Liver (tissue), 9 donors: Measurements from ENCODE around the gene URM1. TPM values are rescaled to one million over a fixed set of nuclear protein-coding genes. Genes with fewer than 3 reads are reported as not detected.

Experiments used
- DNase-seq: peaks from one replicate; pipeline ENCODE4 v3.0.0-alpha.2; 2017; ENCODE audit warnings: low spot score
- H3K27ac ChIP-seq, 2 donors: one replicate each; pipeline ENCODE4 v1.7.0; 2013; ENCODE audit warnings: inconsistent platforms in 2 of 2, low read length in 2 of 2, control low read depth in 1 of 2, low read depth in 1 of 2, mild to moderate bottlenecking in 1 of 2
- H3K27me3 ChIP-seq, 4 donors: one replicate each; pipeline versions ENCODE4 v1.6.1 to v1.7.0; 2013; ENCODE audit warnings: low read length in 3 of 4, inconsistent platforms in 1 of 4, mild to moderate bottlenecking in 1 of 4, moderate library complexity in 1 of 4; ENCODE audit not compliant: control insufficient read depth in 4 of 4, insufficient read depth in 4 of 4
- H3K36me3 ChIP-seq, 4 donors: one replicate each; pipeline versions ENCODE4 v1.6.1 to v1.7.0; 2013; ENCODE audit warnings: low read length in 3 of 4, mild to moderate bottlenecking in 3 of 4, low read depth in 1 of 4, moderate library complexity in 1 of 4; ENCODE audit not compliant: control insufficient read depth in 4 of 4, insufficient read depth in 3 of 4
- H3K4me1 ChIP-seq, 4 donors: one replicate each; pipeline versions ENCODE4 v1.6.1 to v1.7.0; 2013; ENCODE audit warnings: low read length in 3 of 4, mild to moderate bottlenecking in 3 of 4, moderate library complexity in 1 of 4; ENCODE audit not compliant: control insufficient read depth in 4 of 4, insufficient read depth in 4 of 4
- H3K4me3 ChIP-seq, 3 donors: one replicate each; pipeline versions ENCODE4 v1.6.1 to v1.7.0; 2013; ENCODE audit warnings: low read length in 3 of 3, control low read depth in 1 of 3, low read depth in 1 of 3, mild to moderate bottlenecking in 1 of 3
- H3K9ac ChIP-seq, 2 donors: one replicate each; pipeline ENCODE4 v1.7.0; 2013; ENCODE audit warnings: low read length in 2 of 2, mild to moderate bottlenecking in 2 of 2, moderate library complexity in 2 of 2, control low read depth in 1 of 2, low read depth in 1 of 2
- H3K9me3 ChIP-seq, 4 donors: one replicate each; pipeline versions ENCODE4 v1.6.1 to v1.7.0; 2013; ENCODE audit warnings: low read length in 3 of 4; ENCODE audit not compliant: control insufficient read depth in 4 of 4
- EGR1 ChIP-seq, 2 donors: IDR thresholded peaks; 2 replicates each; pipeline ENCODE4 v1.6.1; 2016 to 2018; ENCODE audit warnings: antibody characterized with exemption in 2 of 2, low read depth in 2 of 2
- FOXA1 ChIP-seq: IDR thresholded peaks from 2 replicates; pipeline ENCODE4 v1.6.1; 2016; ENCODE audit warnings: antibody characterized with exemption
- FOXA2 ChIP-seq: IDR thresholded peaks from 2 replicates; pipeline ENCODE4 v1.6.1; 2016; ENCODE audit warnings: antibody characterized with exemption
- GABPA ChIP-seq, 2 donors: IDR thresholded peaks in 1 of 2; conservative IDR thresholded peaks in 1 of 2; 2 replicates each; pipeline ENCODE4 v1.6.1; 2016; ENCODE audit warnings: antibody characterized with exemption in 2 of 2, mild to moderate bottlenecking in 1 of 2, moderate library complexity in 1 of 2
- HNF4A ChIP-seq, 2 donors: conservative IDR thresholded peaks; 2 replicates each; pipeline ENCODE4 v1.6.1; 2016; ENCODE audit warnings: antibody characterized with exemption in 2 of 2, mild to moderate bottlenecking in 2 of 2
- HNF4G ChIP-seq: IDR thresholded peaks from 2 replicates; pipeline ENCODE4 v1.6.1; 2016; ENCODE audit warnings: antibody characterized with exemption
- JUND ChIP-seq, 2 donors: IDR thresholded peaks; 2 replicates each; pipeline ENCODE4 v1.6.1; 2016; ENCODE audit warnings: antibody characterized with exemption in 2 of 2
- NR2F2 ChIP-seq: IDR thresholded peaks from 2 replicates; pipeline ENCODE4 v1.6.1; 2016; ENCODE audit warnings: antibody characterized with exemption
- RAD21 ChIP-seq, 2 donors: IDR thresholded peaks; 2 replicates each; pipeline ENCODE4 v1.6.1; 2016; ENCODE audit warnings: antibody characterized with exemption in 2 of 2, mild to moderate bottlenecking in 2 of 2
- RXRA ChIP-seq, 2 donors: IDR thresholded peaks; 2 replicates each; pipeline ENCODE4 v1.6.1; 2017 to 2018; ENCODE audit warnings: antibody characterized with exemption in 2 of 2, mild to moderate bottlenecking in 1 of 2
- SP1 ChIP-seq: IDR thresholded peaks from 2 replicates; pipeline ENCODE4 v1.6.1; 2018; ENCODE audit warnings: antibody characterized with exemption, mild to moderate bottlenecking
- TAF1 ChIP-seq: conservative IDR thresholded peaks from 2 replicates; pipeline ENCODE4 v1.6.1; 2016; ENCODE audit warnings: antibody characterized with exemption, mild to moderate bottlenecking
- YY1 ChIP-seq: IDR thresholded peaks from 2 replicates; pipeline ENCODE4 v1.6.1; 2016; ENCODE audit warnings: antibody characterized with exemption, mild to moderate bottlenecking
- WGBS: extraction: QIAGEN DNeasy Blood & Tissue Kit; methylation state at CpG from one replicate; pipeline ENCODE4 v1.1.7; 2013; 5-methylcytosine and 5-hydroxymethylcytosine counted together
- polyA plus RNA-seq, 2 donors: library from polyadenylated mRNA; stranded (reverse) in 1 of 2; unstranded in 1 of 2; fragments of 200-250 nt in 1 of 2; fragments of >200 nt in 1 of 2; fragmentation: Nextera tagmentation in 1 of 2; extraction: Ambion mirVana in 1 of 2; gene quantifications; one replicate each; pipeline versions ENCODE4 v1.2.1 to v1.2.3, GENCODE V29; 2013 to 2015
- total RNA-seq, 2 donors: library from RNA; depleted of rRNA; stranded (reverse); fragments of >200 nt; gene quantifications; one replicate each; pipeline ENCODE4 v1.2.3, GENCODE V29; 2014
- TF ChIP-seq, protein P1 (sequence below): IDR thresholded peaks from 2 replicates; pipeline ENCODE4 v1.6.1; 2016; ENCODE audit warnings: antibody characterized with exemption
- TF ChIP-seq, protein P2 (sequence below): IDR thresholded peaks from 2 replicates; pipeline ENCODE4 v1.6.1; 2016; ENCODE audit warnings: antibody characterized with exemption
- TF ChIP-seq, protein P3 (sequence below): IDR thresholded peaks from 2 replicates; pipeline ENCODE4 v1.6.1; 2016; ENCODE audit warnings: antibody characterized with exemption, mild to moderate bottlenecking
- TF ChIP-seq, protein P4 (sequence below): IDR thresholded peaks from 2 replicates; pipeline ENCODE4 v1.6.1; 2016; ENCODE audit warnings: antibody characterized with exemption
- TF ChIP-seq, protein P5 (sequence below): fragments of 150-350 bp; IDR thresholded peaks from 2 replicates; pipeline ENCODE4 v1.5.1; 2017; ENCODE audit warnings: improper control_type of control experiment, low read depth, low read length; ENCODE audit not compliant: missing input control
- donor health status: healthy.
- donor health status: healthy.
- donor health status: healthy.
- donor health status: healthy.
- donor health status: healthy.

Gene URM1
- total and polyA plus RNA-seq, 4 donors, result 12.1 to 35.0 (median 19.5) TPM

DNA sequence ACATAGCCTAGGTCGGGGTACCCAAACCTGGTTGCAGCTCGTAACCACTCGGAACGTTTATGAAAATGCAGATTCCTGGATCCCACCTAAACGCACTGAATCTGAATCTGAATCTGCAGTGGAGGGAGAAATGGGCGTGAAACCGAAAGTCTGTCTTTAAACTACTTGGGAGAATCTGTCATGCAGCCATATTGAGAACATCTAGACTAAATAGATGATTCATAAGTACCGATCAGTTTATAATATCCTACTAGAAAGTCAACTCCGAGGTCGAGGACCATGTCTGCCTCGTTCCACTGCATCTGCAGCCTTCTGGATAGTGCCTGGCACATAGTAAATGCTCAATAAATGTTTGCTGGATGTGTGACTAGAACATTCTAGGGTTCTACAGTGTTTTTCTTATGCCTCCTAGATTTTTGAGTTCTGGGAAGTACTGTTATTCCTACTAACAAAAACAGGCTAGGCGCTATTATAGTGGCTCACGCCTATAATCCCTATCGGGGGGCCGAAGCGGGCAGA is 47.9 kb upstream of the URM1 start:
- H3K9ac ChIP-seq, result peak overlapping the region; percentile 21 to 88
- no peak for TF ChIP-seq YY1
- TF ChIP-seq, protein P1, sequence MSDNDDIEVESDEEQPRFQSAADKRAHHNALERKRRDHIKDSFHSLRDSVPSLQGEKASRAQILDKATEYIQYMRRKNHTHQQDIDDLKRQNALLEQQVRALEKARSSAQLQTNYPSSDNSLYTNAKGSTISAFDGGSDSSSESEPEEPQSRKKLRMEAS, result no peak
- no peak for TF ChIP-seq RXRA (IDR thresholded peaks at IDR 0.05)
- TF ChIP-seq GABPA (IDR thresholded peaks at IDR 0.05 in 1 of 2, conservative IDR thresholded peaks at IDR 0.05 in 1 of 2), result no peak
- TF ChIP-seq, protein P2, sequence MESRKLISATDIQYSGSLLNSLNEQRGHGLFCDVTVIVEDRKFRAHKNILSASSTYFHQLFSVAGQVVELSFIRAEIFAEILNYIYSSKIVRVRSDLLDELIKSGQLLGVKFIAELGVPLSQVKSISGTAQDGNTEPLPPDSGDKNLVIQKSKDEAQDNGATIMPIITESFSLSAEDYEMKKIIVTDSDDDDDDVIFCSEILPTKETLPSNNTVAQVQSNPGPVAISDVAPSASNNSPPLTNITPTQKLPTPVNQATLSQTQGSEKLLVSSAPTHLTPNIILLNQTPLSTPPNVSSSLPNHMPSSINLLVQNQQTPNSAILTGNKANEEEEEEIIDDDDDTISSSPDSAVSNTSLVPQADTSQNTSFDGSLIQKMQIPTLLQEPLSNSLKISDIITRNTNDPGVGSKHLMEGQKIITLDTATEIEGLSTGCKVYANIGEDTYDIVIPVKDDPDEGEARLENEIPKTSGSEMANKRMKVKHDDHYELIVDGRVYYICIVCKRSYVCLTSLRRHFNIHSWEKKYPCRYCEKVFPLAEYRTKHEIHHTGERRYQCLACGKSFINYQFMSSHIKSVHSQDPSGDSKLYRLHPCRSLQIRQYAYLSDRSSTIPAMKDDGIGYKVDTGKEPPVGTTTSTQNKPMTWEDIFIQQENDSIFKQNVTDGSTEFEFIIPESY, result no peak
- TF ChIP-seq, protein P3, sequence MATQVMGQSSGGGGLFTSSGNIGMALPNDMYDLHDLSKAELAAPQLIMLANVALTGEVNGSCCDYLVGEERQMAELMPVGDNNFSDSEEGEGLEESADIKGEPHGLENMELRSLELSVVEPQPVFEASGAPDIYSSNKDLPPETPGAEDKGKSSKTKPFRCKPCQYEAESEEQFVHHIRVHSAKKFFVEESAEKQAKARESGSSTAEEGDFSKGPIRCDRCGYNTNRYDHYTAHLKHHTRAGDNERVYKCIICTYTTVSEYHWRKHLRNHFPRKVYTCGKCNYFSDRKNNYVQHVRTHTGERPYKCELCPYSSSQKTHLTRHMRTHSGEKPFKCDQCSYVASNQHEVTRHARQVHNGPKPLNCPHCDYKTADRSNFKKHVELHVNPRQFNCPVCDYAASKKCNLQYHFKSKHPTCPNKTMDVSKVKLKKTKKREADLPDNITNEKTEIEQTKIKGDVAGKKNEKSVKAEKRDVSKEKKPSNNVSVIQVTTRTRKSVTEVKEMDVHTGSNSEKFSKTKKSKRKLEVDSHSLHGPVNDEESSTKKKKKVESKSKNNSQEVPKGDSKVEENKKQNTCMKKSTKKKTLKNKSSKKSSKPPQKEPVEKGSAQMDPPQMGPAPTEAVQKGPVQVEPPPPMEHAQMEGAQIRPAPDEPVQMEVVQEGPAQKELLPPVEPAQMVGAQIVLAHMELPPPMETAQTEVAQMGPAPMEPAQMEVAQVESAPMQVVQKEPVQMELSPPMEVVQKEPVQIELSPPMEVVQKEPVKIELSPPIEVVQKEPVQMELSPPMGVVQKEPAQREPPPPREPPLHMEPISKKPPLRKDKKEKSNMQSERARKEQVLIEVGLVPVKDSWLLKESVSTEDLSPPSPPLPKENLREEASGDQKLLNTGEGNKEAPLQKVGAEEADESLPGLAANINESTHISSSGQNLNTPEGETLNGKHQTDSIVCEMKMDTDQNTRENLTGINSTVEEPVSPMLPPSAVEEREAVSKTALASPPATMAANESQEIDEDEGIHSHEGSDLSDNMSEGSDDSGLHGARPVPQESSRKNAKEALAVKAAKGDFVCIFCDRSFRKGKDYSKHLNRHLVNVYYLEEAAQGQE, result no peak
- TF ChIP-seq FOXA2, result no peak
- no peak for TF ChIP-seq NR2F2
- TF ChIP-seq FOXA1, result no peak
- TF ChIP-seq EGR1 (IDR thresholded peaks at IDR 0.05; ENCODE audit: low read depth in 2 of 2), result no peak
- TF ChIP-seq RAD21 (IDR thresholded peaks at IDR 0.05), result no peak
- TF ChIP-seq HNF4G, result no peak
- no peak for TF ChIP-seq HNF4A (conservative IDR thresholded peaks at IDR 0.05)
- TF ChIP-seq JUND (IDR thresholded peaks at IDR 0.05), result no peak
- TF ChIP-seq TAF1, result no peak
- TF ChIP-seq, protein P4, sequence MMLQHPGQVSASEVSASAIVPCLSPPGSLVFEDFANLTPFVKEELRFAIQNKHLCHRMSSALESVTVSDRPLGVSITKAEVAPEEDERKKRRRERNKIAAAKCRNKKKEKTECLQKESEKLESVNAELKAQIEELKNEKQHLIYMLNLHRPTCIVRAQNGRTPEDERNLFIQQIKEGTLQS, result no peak
- TF ChIP-seq SP1, result no peak
- TF ChIP-seq, protein P5, sequence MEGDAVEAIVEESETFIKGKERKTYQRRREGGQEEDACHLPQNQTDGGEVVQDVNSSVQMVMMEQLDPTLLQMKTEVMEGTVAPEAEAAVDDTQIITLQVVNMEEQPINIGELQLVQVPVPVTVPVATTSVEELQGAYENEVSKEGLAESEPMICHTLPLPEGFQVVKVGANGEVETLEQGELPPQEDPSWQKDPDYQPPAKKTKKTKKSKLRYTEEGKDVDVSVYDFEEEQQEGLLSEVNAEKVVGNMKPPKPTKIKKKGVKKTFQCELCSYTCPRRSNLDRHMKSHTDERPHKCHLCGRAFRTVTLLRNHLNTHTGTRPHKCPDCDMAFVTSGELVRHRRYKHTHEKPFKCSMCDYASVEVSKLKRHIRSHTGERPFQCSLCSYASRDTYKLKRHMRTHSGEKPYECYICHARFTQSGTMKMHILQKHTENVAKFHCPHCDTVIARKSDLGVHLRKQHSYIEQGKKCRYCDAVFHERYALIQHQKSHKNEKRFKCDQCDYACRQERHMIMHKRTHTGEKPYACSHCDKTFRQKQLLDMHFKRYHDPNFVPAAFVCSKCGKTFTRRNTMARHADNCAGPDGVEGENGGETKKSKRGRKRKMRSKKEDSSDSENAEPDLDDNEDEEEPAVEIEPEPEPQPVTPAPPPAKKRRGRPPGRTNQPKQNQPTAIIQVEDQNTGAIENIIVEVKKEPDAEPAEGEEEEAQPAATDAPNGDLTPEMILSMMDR, result no peak
- WGBS, result 26% methylated on average over 16 of the region's 16 CpGs
- DNase-seq, result no peak
- H3K27ac ChIP-seq, result peak overlapping the region; percentile 87 to 93
- no peaks in the 10 kb centered on the region for H3K27me3 ChIP-seq
- H3K36me3 ChIP-seq, result peaks cover 2 to 19% (median 4%) of the 10 kb centered on the region in 4 donors
- peaks cover 9 to 38% (median 31%) of the 10 kb centered on the region in 4 donors for H3K4me1 ChIP-seq
- peak overlapping the region; percentile 69 to 89 (median 75) for H3K4me3 ChIP-seq
- H3K9me3 ChIP-seq, result no peaks in the 10 kb centered on the region
